Measurements from ENCODE around the gene RAC3. TPM values are rescaled to one million over a fixed set of nuclear protein-coding genes. Genes with fewer than 3 reads are reported as not detected.

The RAC3 gene
- total and polyA plus RNA-seq, 10 donors: 0.60 to 3.4 (median 1.1) TPM; not detected in 2

- intact Hi-C loops (cut with DNase I; ENCODE audit: low total_unique reads): no loop called here
- H3K36me3 ChIP-seq: peaks cover 0 to 100% (median 94%) of the 10 kb centered on the region in 6 donors
These were observed 26.9 kb downstream of the RAC3 start for GRCh38 chr17:82058230-82058854.

GRCh38 chr17:82058855-82059249, 27.4 kb downstream of the RAC3 start:
- 63 to 86% (median 81%) methylated on average over 10 of the region's 10 CpGs for WGBS, 5 donors
- Histone ChIP-seq H3K4me3 (no peak overlapping the region), H3K36me3 (peaks cover 0 to 100% (median 95%) of the 10 kb centered on the region in 6 donors), H3K4me1 (peaks cover 0 to 79% (median 21%) of the 10 kb centered on the region in 6 donors), H3K9me3 (no peaks in the 10 kb centered on the region), H3K27ac (peak overlapping the region in 1 of 8 donors; percentile 1), H3K27me3 (replicated peaks in 1 of 7) (no peaks in the 10 kb centered on the region)
- intact Hi-C loops (cut with DNase I; ENCODE audit: low total_unique reads): no loop called here
- TF ChIP-seq CTCF (IDR thresholded peaks at IDR 0.05 in 8 of 11, conservative IDR thresholded peaks at IDR 0.05 in 3 of 11): no peak
- TF ChIP-seq POLR2AphosphoS5 (IDR thresholded peaks at IDR 0.05): peak in 2 of 3 donors; percentile 28 to 57
- peak; percentile 55 for DNase-seq

More at GRCh38 chr17:82058230-82058854, 26.9 kb downstream of the RAC3 start:
- Histone ChIP-seq H3K4me3 (no peak overlapping the region), H3K27ac (peak overlapping the region in 1 of 8 donors; percentile 8), H3K4me1 (peaks cover 4 to 79% (median 21%) of the 10 kb centered on the region in 6 donors), H3K27me3 (replicated peaks in 1 of 7) (no peaks in the 10 kb centered on the region), H3K9me3 (no peaks in the 10 kb centered on the region)
- WGBS, 5 donors: 63 to 89% (median 82%) methylated on average over 10 to 17 of the region's 17 CpGs
- TF ChIP-seq POLR2AphosphoS5 (IDR thresholded peaks at IDR 0.05) (no peak), CTCF (IDR thresholded peaks at IDR 0.05 in 8 of 11, conservative IDR thresholded peaks at IDR 0.05 in 3 of 11) (no peak), POLR2A (IDR thresholded peaks at IDR 0.05) (no peak)
- DNase-seq: peak; percentile 70

- peaks cover 3 to 79% (median 24%) of the 10 kb centered on the region in 6 donors for H3K4me1 ChIP-seq
- intact Hi-C loops (cut with DNase I; ENCODE audit: low total_unique reads): no loop called here
- WGBS, 5 donors: 65 to 83% (median 78%) methylated on average over 14 to 19 of the region's 19 CpGs
- no peaks in the 10 kb centered on the region for H3K27me3 ChIP-seq (replicated peaks in 1 of 7)
- peak overlapping the region in 2 of 8 donors; percentile 1 to 18 for H3K27ac ChIP-seq
- H3K9me3 ChIP-seq: no peaks in the 10 kb centered on the region
- DNase-seq: peak; percentile 72
- peaks cover 0 to 98% (median 89%) of the 10 kb centered on the region in 6 donors for H3K36me3 ChIP-seq
- no peak overlapping the region for H3K4me3 ChIP-seq
- TF ChIP-seq POLR2A (IDR thresholded peaks at IDR 0.05): no peak
- TF ChIP-seq POLR2AphosphoS5 (IDR thresholded peaks at IDR 0.05): peak in 2 of 3 donors; percentile 6 to 10
- TF ChIP-seq CTCF (IDR thresholded peaks at IDR 0.05 in 8 of 11, conservative IDR thresholded peaks at IDR 0.05 in 3 of 11): no peak
These were observed 28.0 kb downstream of the RAC3 start for GRCh38 chr17:82059272-82060000.

- intact Hi-C loops (cut with DNase I; ENCODE audit: low total_unique reads): no loop called here
- H3K9me3 ChIP-seq: no peaks in the 10 kb centered on the region
- peak; percentile 67 for DNase-seq
- no peak overlapping the region for H3K4me3 ChIP-seq
- H3K27me3 ChIP-seq (replicated peaks in 1 of 7): no peaks in the 10 kb centered on the region
- H3K4me1 ChIP-seq: peaks cover 9 to 79% (median 28%) of the 10 kb centered on the region in 6 donors
- H3K27ac ChIP-seq: peak overlapping the region in 1 of 8 donors; percentile 18
- H3K36me3 ChIP-seq: peaks cover 0 to 92% (median 84%) of the 10 kb centered on the region in 6 donors
- 83 to 86% (median 86%) methylated on average over 10 to 16 of the region's 16 CpGs for WGBS, 5 donors
- TF ChIP-seq CTCF (IDR thresholded peaks at IDR 0.05 in 8 of 11, conservative IDR thresholded peaks at IDR 0.05 in 3 of 11) (no peak), POLR2A (IDR thresholded peaks at IDR 0.05) (no peak), POLR2AphosphoS5 (IDR thresholded peaks at IDR 0.05) (no peak)
These were observed 28.5 kb downstream of the RAC3 start for GRCh38 chr17:82060001-82060380.
